ENCODE results near the gene APC2.

DNA sequence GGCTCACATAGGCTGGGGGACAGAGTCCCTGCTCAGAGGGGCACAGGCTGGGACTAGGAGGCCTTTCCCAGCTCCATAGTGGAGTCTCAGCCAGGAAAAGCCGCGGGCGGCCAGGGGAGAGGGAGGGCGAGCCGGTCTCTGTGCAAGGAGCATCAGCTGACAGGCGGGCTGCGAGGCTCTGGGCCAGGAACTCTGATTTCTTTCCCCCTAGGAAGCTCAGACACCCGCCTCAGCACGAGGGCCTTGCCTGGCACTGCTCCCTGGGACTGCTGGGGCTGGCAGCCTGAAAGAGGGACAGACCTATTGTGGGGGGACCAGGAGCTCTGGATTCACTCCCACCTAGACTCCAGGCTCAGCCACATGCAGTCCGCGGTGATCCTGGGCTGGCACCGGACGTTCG, 71.7 kb downstream of the APC2 start:
- TF ChIP-seq EZH2 (IDR thresholded peaks at IDR 0.05) (no peak), EZH2phosphoT487 (IDR thresholded peaks at IDR 0.05) (no peak)
- TF ChIP-seq, protein P1, sequence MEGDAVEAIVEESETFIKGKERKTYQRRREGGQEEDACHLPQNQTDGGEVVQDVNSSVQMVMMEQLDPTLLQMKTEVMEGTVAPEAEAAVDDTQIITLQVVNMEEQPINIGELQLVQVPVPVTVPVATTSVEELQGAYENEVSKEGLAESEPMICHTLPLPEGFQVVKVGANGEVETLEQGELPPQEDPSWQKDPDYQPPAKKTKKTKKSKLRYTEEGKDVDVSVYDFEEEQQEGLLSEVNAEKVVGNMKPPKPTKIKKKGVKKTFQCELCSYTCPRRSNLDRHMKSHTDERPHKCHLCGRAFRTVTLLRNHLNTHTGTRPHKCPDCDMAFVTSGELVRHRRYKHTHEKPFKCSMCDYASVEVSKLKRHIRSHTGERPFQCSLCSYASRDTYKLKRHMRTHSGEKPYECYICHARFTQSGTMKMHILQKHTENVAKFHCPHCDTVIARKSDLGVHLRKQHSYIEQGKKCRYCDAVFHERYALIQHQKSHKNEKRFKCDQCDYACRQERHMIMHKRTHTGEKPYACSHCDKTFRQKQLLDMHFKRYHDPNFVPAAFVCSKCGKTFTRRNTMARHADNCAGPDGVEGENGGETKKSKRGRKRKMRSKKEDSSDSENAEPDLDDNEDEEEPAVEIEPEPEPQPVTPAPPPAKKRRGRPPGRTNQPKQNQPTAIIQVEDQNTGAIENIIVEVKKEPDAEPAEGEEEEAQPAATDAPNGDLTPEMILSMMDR (IDR thresholded peaks at IDR 0.05), result no peak
